ENCODE results near the gene KCND3. TPM values are rescaled to one million over a fixed set of nuclear protein-coding genes. Genes with fewer than 3 reads are reported as not detected.

KCND3 gene
- total RNA-seq, 1 donor from 2014 or later = 0.43 TPM

DNA sequence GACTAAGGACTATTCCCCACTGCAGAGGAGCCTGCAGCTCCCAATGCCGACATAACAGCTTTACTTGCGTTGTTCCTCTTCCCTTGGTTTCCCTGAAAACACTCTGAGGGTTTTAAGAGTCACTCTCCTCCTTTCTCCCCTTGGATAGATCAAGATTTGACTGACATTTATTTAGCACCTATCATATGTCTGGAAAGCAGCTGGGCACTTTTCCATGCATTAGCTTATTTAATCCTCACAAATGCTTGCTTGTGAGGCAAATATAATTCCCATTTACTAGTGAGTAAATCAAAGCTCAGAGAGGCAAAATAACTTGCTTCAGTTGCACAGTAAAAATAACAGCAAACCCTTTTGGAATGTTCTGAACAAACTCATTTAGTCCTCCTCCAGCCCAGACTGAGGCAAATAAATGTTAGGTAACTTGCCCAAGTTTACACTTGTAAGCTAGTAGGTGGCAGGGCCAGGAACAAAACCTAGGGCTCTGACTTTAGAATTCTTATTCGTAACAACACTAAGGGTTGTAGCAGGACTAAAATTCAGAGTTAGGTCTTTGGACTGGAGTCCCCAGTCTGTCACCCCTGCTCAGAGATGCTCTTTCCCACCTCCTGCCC lies 81.4 kb downstream of the KCND3 start:
- Histone ChIP-seq H3K27ac (ENCODE audit: low read depth, low read length) (no peak overlapping the region), H2AFZ (ENCODE audit: low read depth, low read length) (no peak overlapping the region), H3K9ac (ENCODE audit: low read length) (no peak overlapping the region), H3K4me2 (ENCODE audit: low read length) (no peak overlapping the region), H4K20me1 (ENCODE audit: insufficient read depth, low read length) (no peaks in the 10 kb centered on the region), H3K27me3 (ENCODE audit: insufficient read depth, low read length) (peaks cover 2% of the 10 kb centered on the region), H3K79me2 (ENCODE audit: insufficient read depth, low read length) (no peaks in the 10 kb centered on the region), H3K4me1 (ENCODE audit: insufficient read depth, low read length) (no peaks in the 10 kb centered on the region), H3K4me3 (ENCODE audit: insufficient read depth, low read depth, low read length) (no peak overlapping the region), H3K9me3 (ENCODE audit: insufficient read depth, low read depth, low read length) (no peaks in the 10 kb centered on the region), H3K36me3 (ENCODE audit: insufficient read depth, low read length) (no peaks in the 10 kb centered on the region)
- Mint-ChIP-seq H3K4me1 (ENCODE audit: low read depth, unreplicated experiment) (peaks cover 9% of the 10 kb centered on the region), H3K4me3 (ENCODE audit: unreplicated experiment) (no peak overlapping the region), H3K27me3 (ENCODE audit: low read depth, unreplicated experiment) (peaks cover 26% of the 10 kb centered on the region), H3K27ac (ENCODE audit: unreplicated experiment) (no peak overlapping the region), H3K36me3 (ENCODE audit: low read depth, unreplicated experiment) (no peaks in the 10 kb centered on the region), H3K9me3 (ENCODE audit: unreplicated experiment) (no peaks in the 10 kb centered on the region)
- TF ChIP-seq, protein P1, sequence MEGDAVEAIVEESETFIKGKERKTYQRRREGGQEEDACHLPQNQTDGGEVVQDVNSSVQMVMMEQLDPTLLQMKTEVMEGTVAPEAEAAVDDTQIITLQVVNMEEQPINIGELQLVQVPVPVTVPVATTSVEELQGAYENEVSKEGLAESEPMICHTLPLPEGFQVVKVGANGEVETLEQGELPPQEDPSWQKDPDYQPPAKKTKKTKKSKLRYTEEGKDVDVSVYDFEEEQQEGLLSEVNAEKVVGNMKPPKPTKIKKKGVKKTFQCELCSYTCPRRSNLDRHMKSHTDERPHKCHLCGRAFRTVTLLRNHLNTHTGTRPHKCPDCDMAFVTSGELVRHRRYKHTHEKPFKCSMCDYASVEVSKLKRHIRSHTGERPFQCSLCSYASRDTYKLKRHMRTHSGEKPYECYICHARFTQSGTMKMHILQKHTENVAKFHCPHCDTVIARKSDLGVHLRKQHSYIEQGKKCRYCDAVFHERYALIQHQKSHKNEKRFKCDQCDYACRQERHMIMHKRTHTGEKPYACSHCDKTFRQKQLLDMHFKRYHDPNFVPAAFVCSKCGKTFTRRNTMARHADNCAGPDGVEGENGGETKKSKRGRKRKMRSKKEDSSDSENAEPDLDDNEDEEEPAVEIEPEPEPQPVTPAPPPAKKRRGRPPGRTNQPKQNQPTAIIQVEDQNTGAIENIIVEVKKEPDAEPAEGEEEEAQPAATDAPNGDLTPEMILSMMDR (IDR thresholded peaks at IDR 0.05; ENCODE audit: insufficient read depth, low read depth, low read length) = no peak
- TF ChIP-seq EZH2 (IDR thresholded peaks at IDR 0.05; ENCODE audit: insufficient read depth, low read length) = no peak
- DNase-seq (ENCODE audit: low read depth) = no peak
- FAIRE-seq = no peak

DNA sequence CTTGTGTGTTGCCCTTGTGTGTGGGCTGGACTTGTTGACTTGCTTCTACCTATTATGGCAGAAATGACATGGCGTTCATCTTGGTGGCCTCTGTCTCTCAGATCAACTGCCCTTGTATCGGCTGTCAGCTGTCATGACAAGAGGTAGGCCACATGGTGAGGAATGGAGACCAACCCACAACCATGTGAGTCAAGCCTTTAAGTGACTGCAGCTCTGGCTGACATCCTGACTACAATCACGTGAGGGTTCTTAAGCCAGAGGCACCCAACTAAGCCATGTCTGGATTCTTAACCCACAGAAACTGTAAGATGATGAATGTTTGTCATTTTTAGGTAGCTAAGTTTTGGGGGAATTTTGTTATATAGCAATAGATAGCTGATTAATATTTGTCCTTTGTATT lies 82.1 kb downstream of the KCND3 start:
- H3K79me2 ChIP-seq (ENCODE audit: insufficient read depth, low read length) = no peaks in the 10 kb centered on the region
- H3K4me2 ChIP-seq (ENCODE audit: low read length) = no peak overlapping the region
- no peak overlapping the region for H3K27ac ChIP-seq (ENCODE audit: low read depth, low read length)
- no peak overlapping the region for H3K27ac Mint-ChIP-seq (ENCODE audit: unreplicated experiment)
- no peaks in the 10 kb centered on the region for H4K20me1 ChIP-seq (ENCODE audit: insufficient read depth, low read length)
- no peaks in the 10 kb centered on the region for H3K9me3 ChIP-seq (ENCODE audit: insufficient read depth, low read depth, low read length)
- H3K36me3 ChIP-seq (ENCODE audit: insufficient read depth, low read length) = no peaks in the 10 kb centered on the region
- no peaks in the 10 kb centered on the region for H3K9me3 Mint-ChIP-seq (ENCODE audit: unreplicated experiment)
- TF ChIP-seq, protein P1 (IDR thresholded peaks at IDR 0.05; ENCODE audit: insufficient read depth, low read depth, low read length) = no peak
- TF ChIP-seq EZH2 (IDR thresholded peaks at IDR 0.05; ENCODE audit: insufficient read depth, low read length) = no peak
- H3K27me3 Mint-ChIP-seq (ENCODE audit: low read depth, unreplicated experiment) = peaks cover 26% of the 10 kb centered on the region
- H2AFZ ChIP-seq (ENCODE audit: low read depth, low read length) = no peak overlapping the region
- H3K27me3 ChIP-seq (ENCODE audit: insufficient read depth, low read length) = peaks cover 3% of the 10 kb centered on the region
- H3K4me1 ChIP-seq (ENCODE audit: insufficient read depth, low read length) = no peaks in the 10 kb centered on the region
- FAIRE-seq (no peak), DNase-seq (ENCODE audit: low read depth) (no peak)
- peaks cover 9% of the 10 kb centered on the region for H3K4me1 Mint-ChIP-seq (ENCODE audit: low read depth, unreplicated experiment)
- H3K4me3 Mint-ChIP-seq (ENCODE audit: unreplicated experiment) = no peak overlapping the region
- H3K4me3 ChIP-seq (ENCODE audit: insufficient read depth, low read depth, low read length) = no peak overlapping the region
- no peak overlapping the region for H3K9ac ChIP-seq (ENCODE audit: low read length)
- H3K36me3 Mint-ChIP-seq (ENCODE audit: low read depth, unreplicated experiment) = no peaks in the 10 kb centered on the region

DNA sequence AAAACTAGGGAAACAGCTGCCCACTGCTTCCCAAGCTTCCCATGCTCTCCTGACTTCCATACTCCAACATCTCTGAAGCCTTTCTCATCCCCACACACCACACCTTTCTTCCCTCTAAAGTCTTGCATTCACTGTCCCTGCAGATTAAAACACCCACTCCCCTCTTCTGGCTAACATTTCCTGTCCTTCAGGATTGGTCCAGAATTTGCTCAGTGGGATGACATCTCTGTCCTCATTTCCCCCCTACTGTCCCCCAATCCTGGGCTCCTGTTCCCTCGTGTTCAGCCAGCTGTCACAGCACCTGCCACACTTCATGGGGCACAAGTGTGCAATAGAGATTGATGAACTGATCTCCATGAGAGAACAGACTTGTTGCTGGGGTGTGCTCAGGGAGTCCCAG lies 82.7 kb downstream of the KCND3 start:
- Mint-ChIP-seq H3K36me3 (ENCODE audit: low read depth, unreplicated experiment) (no peaks in the 10 kb centered on the region), H3K27ac (ENCODE audit: unreplicated experiment) (no peak overlapping the region), H3K27me3 (ENCODE audit: low read depth, unreplicated experiment) (peaks cover 30% of the 10 kb centered on the region), H3K4me3 (ENCODE audit: unreplicated experiment) (no peak overlapping the region), H3K4me1 (ENCODE audit: low read depth, unreplicated experiment) (peaks cover 9% of the 10 kb centered on the region), H3K9me3 (ENCODE audit: unreplicated experiment) (no peaks in the 10 kb centered on the region)
- FAIRE-seq = no peak
- TF ChIP-seq, protein P1 (IDR thresholded peaks at IDR 0.05; ENCODE audit: insufficient read depth, low read depth, low read length) = no peak
- TF ChIP-seq EZH2 (IDR thresholded peaks at IDR 0.05; ENCODE audit: insufficient read depth, low read length) = no peak
- no peak for DNase-seq (ENCODE audit: low read depth)
- H3K9ac ChIP-seq (ENCODE audit: low read length) = no peak overlapping the region
- no peak overlapping the region for H3K4me3 ChIP-seq (ENCODE audit: insufficient read depth, low read depth, low read length)
- H3K4me1 ChIP-seq (ENCODE audit: insufficient read depth, low read length) = no peaks in the 10 kb centered on the region
- H4K20me1 ChIP-seq (ENCODE audit: insufficient read depth, low read length) = no peaks in the 10 kb centered on the region
- H3K9me3 ChIP-seq (ENCODE audit: insufficient read depth, low read depth, low read length) = no peaks in the 10 kb centered on the region
- no peaks in the 10 kb centered on the region for H3K79me2 ChIP-seq (ENCODE audit: insufficient read depth, low read length)
- peaks cover 3% of the 10 kb centered on the region for H3K27me3 ChIP-seq (ENCODE audit: insufficient read depth, low read length)
- no peak overlapping the region for H3K4me2 ChIP-seq (ENCODE audit: low read length)
- no peak overlapping the region for H3K27ac ChIP-seq (ENCODE audit: low read depth, low read length)
- H3K36me3 ChIP-seq (ENCODE audit: insufficient read depth, low read length) = no peaks in the 10 kb centered on the region
- no peak overlapping the region for H2AFZ ChIP-seq (ENCODE audit: low read depth, low read length)

All from astrocyte (in vitro differentiated cells and primary cell).